HG02884 (cell line): Measurements from ENCODE around the gene TKT.

Source experiments
- ATAC-seq: cut with Tn5 transposase; IDR thresholded peaks from one replicate; pipeline ENCODE4 v1.9.1; 2021; ENCODE audit warnings: mild to moderate bottlenecking, moderate library complexity; ENCODE audit not compliant: unreplicated experiment

TKT gene

GRCh38 chr3:53242155-53242554 lies 13.7 kb downstream of the TKT start:
- no peak for ATAC-seq

GRCh38 chr3:53240989-53241972 lies 14.5 kb downstream of the TKT start:
- no peak for ATAC-seq

- no peak for ATAC-seq
These were observed 16.0 kb downstream of the TKT start for GRCh38 chr3:53239800-53240199.

- ATAC-seq = no peak
These were observed 16.9 kb downstream of the TKT start for GRCh38 chr3:53238886-53239285.

- ATAC-seq = no peak
These were observed 17.6 kb downstream of the TKT start for GRCh38 chr3:53238051-53238850.

- no peak for ATAC-seq
These were observed 19.5 kb downstream of the TKT start for GRCh38 chr3:53236112-53236841.

- ATAC-seq = no peak
These were observed 20.3 kb downstream of the TKT start for GRCh38 chr3:53235545-53235944.

GRCh38 chr3:53234841-53235232 lies 21.0 kb downstream of the TKT start:
- ATAC-seq = no peak

- ATAC-seq = no peak
These were observed 21.5 kb downstream of the TKT start for GRCh38 chr3:53234130-53234840.

GRCh38 chr3:53232641-53233377 lies 23.0 kb downstream of the TKT start:
- no peak for ATAC-seq

- ATAC-seq = no peak
These were observed 24.0 kb downstream of the TKT start for GRCh38 chr3:53231532-53232511.

- ATAC-seq = no peak
These were observed 25.0 kb downstream of the TKT start for GRCh38 chr3:53230789-53231188.

GRCh38 chr3:53230041-53230621 lies 25.7 kb downstream of the TKT start:
- ATAC-seq = no peak

GRCh38 chr3:53229606-53230005 lies 26.2 kb downstream of the TKT start:
- ATAC-seq = no peak

- ATAC-seq = no peak
These were observed 26.7 kb downstream of the TKT start for GRCh38 chr3:53229171-53229570.

- no peak for ATAC-seq
These were observed 27.6 kb downstream of the TKT start for GRCh38 chr3:53227993-53228885.

- no peak for ATAC-seq
These were observed 28.9 kb downstream of the TKT start for GRCh38 chr3:53226841-53227407.
